HG02610 (cell line): ENCODE data around the gene LARP4B.
"Not testable (repeated sequence)": the region's sequence is repeated elsewhere in the genome, so short reads cannot be mapped to it uniquely, and the experiment has no call there.

Experiments
- ATAC-seq: cut with Tn5 transposase; IDR thresholded peaks from one replicate; pipeline ENCODE4 v1.9.1; 2021; ENCODE audit warnings: mild to moderate bottlenecking, moderate library complexity; ENCODE audit not compliant: unreplicated experiment

Gene LARP4B

GRCh38 chr10:958856-959255 is 27.4 kb upstream of the LARP4B start:
- no peak for ATAC-seq

GRCh38 chr10:958106-958505 is 26.6 kb upstream of the LARP4B start:
- no peak for ATAC-seq

GRCh38 chr10:955820-956217 is 24.3 kb upstream of the LARP4B start:
- ATAC-seq = no peak

- ATAC-seq = no peak
Observed at GRCh38 chr10:955127-955819, 23.8 kb upstream of the LARP4B start.

GRCh38 chr10:954396-954795 is 22.9 kb upstream of the LARP4B start:
- ATAC-seq = no peak

- ATAC-seq = no peak
Observed at GRCh38 chr10:953836-954235, 22.3 kb upstream of the LARP4B start.

- no peak for ATAC-seq
Observed at GRCh38 chr10:949446-949845, 17.9 kb upstream of the LARP4B start.

GRCh38 chr10:948347-948746 is 16.8 kb upstream of the LARP4B start:
- ATAC-seq = no peak

GRCh38 chr10:947881-948280 is 16.4 kb upstream of the LARP4B start:
- ATAC-seq = no peak

GRCh38 chr10:947051-947450 is 15.5 kb upstream of the LARP4B start:
- ATAC-seq = no peak

- ATAC-seq = no peak
Observed at GRCh38 chr10:945778-946177, 14.3 kb upstream of the LARP4B start.

- ATAC-seq = no peak
Observed at GRCh38 chr10:944034-944831, 12.7 kb upstream of the LARP4B start.

GRCh38 chr10:943334-944033 is 12.0 kb upstream of the LARP4B start:
- no peak for ATAC-seq

GRCh38 chr10:938941-939678 is 7.6 kb upstream of the LARP4B start:
- ATAC-seq = no peak

GRCh38 chr10:934746-935406 is 3.4 kb upstream of the LARP4B start:
- ATAC-seq = no peak

GRCh38 chr10:934165-934564 is 2.7 kb upstream of the LARP4B start:
- not testable (repeated sequence) for ATAC-seq

- no peak for ATAC-seq
Observed at GRCh38 chr10:932589-932988, 1.1 kb upstream of the LARP4B start.

GRCh38 chr10:930625-931325 is 730 bp downstream of the LARP4B start:
- ATAC-seq = no peak

GRCh38 chr10:929960-930624 is 1.4 kb downstream of the LARP4B start:
- ATAC-seq = no peak
